ENCODE results near the gene AP5S1.

DNA sequence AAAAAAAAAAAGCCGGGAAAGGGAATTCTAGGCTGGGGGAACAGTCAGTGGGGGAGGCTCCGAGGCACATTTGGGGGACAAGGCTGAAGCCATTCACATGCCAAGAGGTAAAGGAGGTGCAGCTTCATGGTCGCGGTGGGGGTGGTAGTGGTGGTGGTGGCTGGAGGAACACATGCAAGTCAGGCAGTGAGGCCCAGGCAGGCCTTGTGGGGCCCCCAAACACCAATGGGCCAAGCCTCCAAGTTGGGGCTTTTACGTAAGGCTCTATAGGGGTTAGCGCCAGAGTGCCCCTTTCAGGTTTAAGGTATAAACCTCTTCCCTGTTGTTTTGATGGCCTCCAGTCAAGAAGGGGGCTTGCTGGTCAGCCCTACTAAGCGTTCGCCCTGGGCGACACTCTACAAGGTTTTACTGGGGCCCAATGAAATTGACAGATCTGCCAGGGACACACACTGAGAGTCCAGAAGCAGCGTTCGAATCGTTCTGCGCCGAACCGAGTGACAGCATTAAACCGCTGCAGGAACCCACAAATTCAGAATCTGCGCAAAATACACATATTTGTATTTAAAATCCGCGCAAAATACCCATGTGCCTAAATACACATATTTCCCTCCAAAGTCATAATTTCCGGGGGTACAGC lies 818 bp upstream of the AP5S1 start:
- no peak for TF ChIP-seq POLR2A (IDR thresholded peaks at IDR 0.05)
- TF ChIP-seq, protein P1, sequence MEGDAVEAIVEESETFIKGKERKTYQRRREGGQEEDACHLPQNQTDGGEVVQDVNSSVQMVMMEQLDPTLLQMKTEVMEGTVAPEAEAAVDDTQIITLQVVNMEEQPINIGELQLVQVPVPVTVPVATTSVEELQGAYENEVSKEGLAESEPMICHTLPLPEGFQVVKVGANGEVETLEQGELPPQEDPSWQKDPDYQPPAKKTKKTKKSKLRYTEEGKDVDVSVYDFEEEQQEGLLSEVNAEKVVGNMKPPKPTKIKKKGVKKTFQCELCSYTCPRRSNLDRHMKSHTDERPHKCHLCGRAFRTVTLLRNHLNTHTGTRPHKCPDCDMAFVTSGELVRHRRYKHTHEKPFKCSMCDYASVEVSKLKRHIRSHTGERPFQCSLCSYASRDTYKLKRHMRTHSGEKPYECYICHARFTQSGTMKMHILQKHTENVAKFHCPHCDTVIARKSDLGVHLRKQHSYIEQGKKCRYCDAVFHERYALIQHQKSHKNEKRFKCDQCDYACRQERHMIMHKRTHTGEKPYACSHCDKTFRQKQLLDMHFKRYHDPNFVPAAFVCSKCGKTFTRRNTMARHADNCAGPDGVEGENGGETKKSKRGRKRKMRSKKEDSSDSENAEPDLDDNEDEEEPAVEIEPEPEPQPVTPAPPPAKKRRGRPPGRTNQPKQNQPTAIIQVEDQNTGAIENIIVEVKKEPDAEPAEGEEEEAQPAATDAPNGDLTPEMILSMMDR (IDR thresholded peaks at IDR 0.05), result no peak
